Measurements from ENCODE around the gene SLC10A1.
"Not testable (repeated sequence)": the region's sequence is repeated elsewhere in the genome, so short reads cannot be mapped to it uniquely, and the experiment has no call there.

SLC10A1 gene

DNA sequence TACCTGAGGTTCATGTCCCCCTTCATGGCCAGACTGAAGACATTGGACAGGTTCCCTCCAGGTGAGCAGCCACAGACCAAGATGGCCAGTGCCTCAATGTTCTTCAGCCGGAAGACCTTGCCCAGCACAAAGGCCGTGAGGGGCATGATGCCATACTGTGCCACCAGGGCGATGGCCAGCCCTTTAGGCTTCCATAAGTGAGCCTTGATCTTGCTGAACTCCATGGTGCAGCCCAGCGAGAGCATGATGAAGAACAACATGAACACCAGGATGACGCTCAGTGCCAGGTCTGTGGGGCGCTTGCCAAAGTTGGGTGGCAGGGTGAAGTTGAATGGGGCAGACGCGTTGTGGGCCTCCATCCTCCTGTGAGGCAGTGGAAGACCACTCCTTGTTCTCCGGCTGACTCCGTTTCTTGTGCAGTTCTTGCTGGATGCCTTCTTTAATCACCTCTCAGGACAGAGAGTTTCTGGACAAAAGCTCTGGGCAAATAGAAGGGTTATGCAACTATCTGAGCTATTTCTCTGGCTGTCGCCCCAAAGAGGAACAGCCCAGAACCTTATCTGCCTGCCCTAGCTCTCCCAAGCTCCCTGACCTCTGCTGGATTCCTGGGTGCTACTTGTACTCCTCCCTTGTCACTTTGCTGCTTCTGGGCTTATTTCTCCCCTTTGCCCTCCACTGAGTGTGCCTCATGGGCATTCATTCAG, at the start of gene SLC10A1:
SLC10A1 (minus strand) TSS at position 445 of the 704 bp plus-strand sequence; CDS start at position 359, 86 bp downstream.
- no peak for DNase-seq

DNA sequence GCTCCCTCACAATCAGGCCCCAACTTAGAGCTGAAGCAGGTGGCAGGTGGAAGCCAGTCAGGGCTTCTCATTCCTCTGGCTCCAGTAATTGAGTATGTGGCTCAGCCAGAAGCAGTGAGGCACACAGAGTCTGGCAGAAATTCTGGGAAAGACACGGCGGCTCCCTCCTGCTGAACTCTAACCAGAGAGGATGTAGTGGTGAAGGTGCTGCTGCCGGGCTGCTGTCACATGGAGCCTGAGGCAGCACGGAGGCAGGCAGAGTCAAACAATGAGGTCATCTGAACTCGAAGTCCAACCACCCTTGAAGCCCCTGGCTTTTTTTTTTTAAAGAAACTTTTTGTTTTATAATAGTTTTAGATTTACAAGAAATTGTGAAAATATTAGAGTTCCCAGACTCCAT, 48.7 kb upstream of the SLC10A1 start:
- DNase-seq: no peak

DNA sequence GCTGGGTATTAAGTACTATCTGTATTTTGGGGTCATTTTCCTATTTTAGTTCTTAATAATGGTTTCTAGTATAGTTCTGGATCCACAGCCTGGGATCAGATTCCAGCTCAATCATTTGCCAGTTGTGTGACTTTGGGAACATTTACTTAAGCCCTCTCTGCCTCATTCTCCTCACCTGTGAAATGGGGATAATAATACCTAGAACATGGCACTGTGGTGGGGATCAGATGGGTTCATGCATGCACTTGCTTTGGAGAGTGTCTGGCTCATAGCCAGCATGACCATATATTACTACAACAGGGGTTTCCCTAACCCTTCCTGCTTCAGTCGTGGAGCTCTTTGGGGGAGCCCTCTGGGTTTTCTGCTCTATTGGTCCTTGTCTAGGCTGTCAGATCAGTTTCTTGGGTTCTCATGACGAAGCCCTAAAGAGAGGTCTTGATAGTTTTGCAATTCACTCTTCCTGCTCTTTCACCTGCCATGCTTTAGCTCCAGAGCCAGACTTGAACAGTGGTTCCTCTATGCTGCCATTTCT, 48.1 kb upstream of the SLC10A1 start:
- no peak for DNase-seq

DNA sequence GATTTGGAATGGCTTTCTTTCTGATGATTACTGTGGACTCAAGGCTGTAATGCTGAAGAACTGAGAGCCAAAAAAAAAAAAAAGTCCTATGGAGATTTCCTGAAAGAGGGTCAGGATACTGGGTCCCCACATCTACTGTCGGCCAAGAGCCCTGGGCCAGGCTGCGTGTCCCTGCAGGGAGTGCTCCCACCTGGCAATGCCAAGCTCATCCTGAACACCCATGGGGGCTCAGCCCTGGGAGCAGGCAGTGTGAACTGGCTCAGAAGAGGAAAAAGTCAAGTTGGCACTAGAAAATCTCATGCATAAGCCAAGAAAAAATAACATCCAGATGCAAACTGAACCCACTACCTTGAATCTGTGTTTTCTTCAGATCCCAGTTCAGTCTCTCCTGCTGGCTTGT, 47.1 kb upstream of the SLC10A1 start:
- no peak for DNase-seq

DNA sequence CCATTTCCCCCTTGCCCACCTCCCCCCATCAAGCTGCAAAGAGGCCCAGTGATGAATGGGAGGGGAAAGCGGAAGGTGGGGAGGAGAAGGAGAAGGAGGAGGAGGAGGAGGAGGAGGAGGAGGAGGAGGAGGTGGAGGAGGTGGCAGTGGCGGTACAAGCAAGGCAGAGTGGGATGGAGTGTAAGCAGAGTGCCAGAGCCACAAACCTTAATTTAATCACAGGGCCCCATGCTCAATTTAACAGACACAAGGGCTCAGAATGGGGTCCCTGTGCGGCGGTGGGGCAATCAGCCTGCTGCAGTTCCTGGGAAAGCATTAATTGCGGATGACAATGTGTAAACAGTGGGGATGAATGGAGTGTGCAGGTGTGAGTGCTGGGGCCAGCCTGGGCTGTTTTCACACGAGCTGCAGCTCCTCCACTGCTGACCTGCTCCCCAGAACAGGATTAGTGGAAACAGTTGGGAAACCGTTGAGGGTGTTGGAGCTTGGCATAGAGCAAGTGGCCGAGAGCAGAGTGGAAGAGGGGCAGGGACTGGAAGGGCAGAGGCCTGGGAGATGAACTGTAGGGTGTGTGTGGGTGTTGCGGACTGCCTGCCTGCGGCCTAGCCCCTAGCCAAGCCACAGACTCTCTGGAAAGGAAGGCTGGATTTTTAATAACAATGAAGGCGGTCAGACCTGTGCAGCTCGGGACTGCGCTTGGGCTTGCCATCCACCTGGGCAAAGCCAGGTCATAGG, 45.8 kb upstream of the SLC10A1 start:
- DNase-seq: no peak

DNA sequence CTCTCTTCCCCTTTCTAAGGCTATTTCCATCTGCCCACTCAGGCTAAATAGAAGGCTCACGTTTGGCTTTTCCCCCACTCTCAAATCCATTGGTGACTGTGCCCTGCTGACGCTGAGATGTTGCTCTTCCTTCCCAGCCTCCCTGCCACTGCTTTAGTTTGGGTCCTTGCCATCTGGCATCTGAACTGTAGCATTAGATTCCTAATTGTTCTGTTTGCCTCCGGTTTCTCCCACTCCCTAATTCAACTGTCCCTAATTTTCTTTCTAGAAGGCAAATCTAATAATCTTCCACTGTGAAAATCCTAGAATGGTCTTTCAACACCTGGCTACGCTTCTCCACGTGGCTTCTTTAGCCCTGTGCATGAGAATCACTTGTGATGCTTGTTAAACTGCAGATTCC, 44.6 kb upstream of the SLC10A1 start:
- no peak for DNase-seq

DNA sequence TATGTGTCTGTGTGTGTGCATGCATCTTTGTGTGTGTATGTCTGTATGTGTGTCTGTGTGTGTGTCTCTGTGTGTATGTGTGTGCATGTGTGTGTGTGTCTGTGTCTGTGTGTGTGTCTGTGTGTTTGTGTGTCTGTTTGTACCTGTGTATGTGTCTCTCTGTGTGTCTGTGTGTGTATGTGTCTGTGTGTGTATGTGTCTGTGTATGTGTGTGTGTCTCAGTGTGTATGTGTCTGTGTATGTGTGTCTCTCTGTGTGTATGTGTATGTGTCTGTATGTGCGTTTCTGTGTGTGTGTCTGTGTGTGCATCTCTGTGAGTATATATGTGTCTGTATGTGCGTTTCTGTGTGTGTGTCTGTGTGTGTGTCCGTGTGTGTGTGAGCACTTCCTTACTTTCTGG, 42.6 kb upstream of the SLC10A1 start:
- no peak for DNase-seq

DNA sequence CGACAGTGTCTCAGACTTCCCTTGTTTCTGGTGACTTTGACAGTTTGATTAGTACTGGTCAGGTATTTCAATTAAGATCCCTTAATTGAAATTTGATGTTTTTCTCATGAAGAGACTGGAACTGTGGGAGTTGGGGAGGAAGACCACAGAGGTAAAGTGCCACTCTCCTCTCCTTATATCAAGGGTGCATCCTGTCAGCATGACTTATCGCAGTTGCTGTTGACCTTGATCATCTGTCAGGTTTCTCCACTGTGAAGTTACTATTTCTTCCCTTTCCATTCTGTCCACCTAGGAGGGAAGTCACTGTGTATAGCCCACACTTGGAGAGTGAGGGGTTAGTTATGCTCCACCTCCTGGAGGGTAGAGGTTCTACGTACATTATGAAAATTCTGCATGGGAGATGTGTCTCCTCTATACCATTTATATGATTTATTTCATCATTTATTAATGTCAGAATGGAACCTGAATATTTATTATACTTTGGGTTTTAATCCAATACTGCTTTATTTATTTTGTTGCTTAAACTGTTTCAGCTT, 41.9 kb upstream of the SLC10A1 start:
- no peak for DNase-seq

DNA sequence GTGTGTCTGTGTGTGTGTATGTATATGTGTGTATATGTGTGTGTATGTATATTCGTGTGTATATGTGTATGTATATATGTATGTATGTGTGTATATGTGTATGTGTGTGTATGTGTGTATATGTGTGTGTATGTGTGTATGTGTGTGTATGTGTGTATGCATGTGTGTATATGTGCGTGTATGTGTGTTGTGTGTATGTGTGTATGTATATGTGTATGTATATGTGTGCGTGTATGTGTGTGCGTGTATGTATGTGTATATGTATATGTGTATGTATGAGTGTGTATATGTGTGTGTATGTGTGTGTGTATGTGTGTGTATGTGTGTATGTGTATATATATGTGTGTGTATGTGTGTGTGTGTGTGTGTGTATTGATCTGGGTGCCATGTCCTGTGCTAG, 31.8 kb upstream of the SLC10A1 start:
- DNase-seq: no peak

DNA sequence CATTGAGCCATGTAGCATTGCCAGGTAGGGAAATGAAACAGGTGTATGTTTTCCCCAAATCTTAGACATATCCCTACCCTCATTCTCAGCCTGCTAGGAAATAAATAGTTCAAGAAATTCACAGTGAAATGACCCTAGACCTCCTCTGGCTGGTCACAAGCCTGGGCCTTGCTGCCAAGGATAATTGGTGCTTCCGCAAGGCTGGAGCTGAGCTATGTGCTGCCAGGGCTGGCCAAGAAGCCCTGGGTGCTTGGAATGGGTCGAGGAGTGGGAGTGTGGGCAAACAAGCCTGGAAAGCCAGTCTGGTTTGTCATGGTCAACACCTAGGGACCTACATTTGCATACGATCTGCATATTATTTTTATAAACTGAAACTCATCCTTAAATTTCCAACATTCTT, 31.3 kb upstream of the SLC10A1 start:
- no peak for DNase-seq

DNA sequence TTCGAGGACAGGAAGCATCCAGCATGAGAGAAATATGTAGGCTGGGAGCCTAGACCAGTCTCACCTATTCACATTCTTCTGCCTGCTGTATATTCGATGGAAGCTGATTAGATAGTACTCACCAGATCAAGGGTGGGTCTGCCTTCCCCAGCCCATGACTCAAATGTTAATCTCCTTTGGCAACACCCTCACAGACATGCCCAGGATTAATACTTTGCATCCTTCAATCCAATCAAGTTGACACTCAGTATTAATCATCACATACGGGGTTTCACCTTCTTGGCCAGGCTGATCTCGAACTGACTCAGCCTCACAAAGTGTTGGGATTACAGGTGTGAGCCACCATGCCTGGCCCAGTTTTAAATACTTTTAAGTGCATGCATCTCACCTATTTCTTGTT, 30.5 kb upstream of the SLC10A1 start:
- DNase-seq: no peak

DNA sequence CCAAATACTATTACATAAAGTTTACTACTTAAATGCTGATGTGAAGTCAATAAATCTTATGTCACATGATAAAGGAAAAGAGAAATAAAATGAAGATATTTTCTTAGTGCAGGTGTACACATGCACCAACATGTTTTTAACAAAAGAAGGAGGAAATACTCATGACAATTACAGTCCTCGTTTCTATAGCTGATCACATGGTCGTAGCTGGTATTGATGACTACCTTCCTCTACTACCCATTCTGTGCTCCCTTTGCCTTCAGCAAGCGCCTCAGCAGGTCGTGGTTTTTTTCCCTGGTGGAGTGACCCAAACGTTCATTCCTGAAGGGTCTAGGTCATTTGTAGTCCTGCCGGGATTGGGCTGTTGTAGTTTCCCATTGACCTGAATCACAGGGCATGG, 25.4 kb upstream of the SLC10A1 start:
- no peak for DNase-seq

DNA sequence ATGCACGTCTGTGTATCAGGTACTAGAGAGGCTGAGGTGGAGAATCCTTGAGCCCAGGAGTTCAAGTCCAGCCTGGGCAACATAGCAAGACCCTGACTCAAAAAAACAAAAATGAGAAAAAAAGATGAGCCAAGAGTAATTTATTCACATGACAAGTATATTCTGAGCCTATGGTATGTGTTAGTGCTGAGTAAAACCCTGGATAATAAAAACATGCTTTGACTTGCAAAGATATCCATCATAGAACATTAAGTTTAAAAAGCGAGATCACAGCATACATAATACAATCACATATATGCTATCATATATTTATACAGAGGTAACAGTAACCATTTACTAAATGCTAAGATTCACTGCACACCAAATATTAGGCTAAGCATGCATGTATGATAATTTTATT, 23.9 kb upstream of the SLC10A1 start:
- no peak for DNase-seq

DNA sequence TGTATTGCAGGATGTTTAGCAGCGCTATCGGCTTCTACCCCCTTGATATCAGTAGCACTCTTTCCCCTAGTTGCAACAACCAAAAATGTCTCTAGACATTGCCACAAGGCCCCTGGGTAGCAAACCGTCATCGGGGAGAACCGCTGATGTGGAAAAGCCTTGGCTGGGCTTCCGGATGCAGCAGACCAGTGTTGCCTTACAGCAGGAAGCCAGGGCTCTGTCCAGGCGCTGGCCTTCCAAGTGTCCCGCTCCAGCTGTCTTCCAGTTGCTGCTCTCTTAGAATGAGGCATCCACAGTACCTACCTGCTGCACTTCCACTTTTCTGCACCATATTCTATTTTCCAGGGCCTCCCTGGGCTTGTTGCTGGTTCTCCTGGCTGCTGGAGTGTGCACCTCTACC, 22.6 kb upstream of the SLC10A1 start:
- DNase-seq: no peak

DNA sequence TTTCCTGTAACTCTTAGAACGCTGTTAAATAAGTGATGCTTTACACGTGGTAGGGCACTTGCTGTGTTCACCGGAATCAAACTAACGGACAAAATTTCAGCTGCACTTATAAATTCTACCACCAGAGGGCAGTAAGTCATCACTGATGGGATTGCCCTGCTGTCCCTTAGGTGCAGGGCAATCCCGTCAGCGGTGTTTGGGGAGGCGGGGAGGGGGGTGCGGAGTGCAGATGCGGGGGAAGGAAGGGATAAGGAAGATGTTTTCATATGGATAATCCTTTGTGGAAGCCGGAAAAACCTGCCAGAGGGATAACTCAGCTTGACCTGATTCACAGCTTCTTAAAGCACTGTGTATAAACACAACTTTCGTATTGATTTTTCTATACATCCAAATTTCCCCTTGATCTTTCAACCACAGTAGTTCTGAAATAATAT, 21.7 kb upstream of the SLC10A1 start:
- peak; percentile 51 for DNase-seq

DNA sequence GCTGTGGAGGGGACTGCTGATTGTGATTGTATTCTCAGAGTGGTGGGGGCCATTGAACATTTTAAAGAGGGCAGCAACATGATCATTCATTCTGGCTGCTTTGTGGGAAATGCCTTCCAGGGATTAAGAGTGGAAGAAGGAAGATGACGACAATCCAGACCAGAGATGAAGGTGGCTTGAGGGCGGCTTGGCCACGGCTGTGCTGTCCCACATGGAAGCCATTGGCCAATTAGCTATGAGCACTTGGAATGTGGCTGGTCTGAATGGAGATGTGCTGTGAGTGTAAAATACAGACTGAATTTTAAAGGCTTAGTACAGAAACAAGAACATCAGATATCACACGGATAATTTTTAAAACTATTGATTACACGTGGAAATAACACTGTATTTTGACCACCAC, 19.2 kb upstream of the SLC10A1 start:
- no peak for DNase-seq

DNA sequence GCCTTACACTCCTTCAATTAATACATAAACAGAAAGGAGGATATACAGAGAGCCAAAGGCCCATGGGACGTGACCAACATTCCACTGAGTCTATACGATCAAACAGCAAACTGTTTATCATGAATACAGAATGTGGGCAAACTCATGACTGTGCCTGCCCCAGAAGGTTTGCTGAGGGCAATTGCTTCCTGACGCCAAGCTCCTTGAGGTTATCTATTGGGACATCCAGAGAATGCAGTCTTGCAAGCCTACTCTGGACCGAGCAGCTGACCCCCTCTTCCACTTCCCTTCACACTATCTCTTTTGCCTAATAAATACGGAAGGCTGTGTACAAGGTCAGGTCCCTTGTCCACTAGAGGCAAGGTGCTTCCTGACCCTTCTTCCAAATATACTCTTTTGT, 18.5 kb upstream of the SLC10A1 start:
- no peak for DNase-seq

DNA sequence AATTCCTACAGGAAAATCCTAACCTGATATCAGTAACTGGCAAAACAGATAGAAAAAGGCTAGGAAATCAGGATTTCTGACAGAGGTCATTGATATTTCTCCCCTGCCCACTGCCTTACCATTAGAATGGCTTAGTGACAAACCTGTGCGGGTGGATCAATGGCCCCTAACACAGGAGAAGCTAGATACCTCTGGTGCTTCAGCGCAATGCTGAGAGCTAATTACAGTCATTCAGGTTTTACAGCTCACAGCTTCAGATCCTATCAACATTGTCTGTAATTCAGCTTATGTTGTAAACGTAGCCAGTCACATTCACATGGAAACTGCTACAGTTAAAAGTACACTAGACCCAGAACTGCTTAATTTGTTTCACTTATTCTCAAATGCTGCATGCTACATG, 17.4 kb upstream of the SLC10A1 start:
- no peak for DNase-seq

DNA sequence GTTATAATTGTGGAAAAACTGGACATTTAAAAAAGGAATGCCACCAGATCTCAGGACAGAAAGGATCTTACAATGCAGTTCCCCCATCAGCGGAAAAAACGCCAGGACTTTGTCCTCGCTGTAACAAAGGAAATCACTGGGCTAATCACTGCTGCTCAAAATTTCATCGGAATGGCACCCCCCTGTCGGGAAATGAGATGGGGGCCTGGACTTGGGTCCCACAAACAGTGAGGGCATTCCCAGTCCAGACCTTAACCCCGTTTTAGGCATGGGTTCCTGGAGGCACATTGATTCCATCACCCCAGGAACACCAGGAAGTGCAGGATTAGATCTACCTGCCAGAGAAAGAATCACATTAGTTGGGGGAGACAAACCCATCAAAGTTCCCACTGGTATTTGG, 16.3 kb upstream of the SLC10A1 start:
- not testable (repeated sequence) for DNase-seq

DNA sequence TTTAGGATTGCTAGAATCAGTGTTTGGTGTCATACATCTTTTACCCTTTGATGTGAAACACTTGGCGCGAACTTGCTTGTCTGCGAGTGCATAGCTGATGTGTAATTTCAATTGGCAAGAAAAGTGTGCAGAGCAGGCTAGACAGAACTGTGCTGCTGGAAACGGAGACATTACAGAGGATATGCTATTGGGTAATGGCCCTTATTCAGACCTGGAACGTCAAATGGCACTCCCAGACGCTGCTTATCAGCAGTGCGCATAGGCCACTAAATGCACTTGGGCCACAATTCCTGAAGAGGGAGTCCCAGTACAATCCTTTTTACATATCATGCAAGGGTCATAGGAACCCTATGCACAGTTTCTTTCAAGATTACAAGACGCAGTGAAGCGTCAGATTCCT, 15.7 kb upstream of the SLC10A1 start:
- no peak for DNase-seq

DNA sequence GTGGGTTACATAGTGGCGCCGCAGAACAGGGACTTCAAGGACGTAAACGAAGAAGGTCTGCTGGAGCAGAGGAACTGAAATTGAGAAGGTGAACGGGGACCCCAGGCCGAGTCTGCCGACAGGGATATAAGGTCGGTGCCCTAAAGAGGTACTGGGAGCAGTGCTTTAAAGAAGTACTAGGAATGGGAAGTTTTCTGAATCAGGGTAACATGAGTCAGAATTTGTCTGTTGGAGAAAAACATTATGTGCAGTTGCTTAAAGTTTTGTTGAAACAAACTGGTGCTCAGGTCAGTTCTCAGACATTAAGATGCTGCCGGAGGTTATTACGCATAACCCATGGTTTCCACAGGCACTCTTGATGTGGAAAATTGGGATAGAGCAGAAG, 14.8 kb upstream of the SLC10A1 start:
- no peak for DNase-seq

DNA sequence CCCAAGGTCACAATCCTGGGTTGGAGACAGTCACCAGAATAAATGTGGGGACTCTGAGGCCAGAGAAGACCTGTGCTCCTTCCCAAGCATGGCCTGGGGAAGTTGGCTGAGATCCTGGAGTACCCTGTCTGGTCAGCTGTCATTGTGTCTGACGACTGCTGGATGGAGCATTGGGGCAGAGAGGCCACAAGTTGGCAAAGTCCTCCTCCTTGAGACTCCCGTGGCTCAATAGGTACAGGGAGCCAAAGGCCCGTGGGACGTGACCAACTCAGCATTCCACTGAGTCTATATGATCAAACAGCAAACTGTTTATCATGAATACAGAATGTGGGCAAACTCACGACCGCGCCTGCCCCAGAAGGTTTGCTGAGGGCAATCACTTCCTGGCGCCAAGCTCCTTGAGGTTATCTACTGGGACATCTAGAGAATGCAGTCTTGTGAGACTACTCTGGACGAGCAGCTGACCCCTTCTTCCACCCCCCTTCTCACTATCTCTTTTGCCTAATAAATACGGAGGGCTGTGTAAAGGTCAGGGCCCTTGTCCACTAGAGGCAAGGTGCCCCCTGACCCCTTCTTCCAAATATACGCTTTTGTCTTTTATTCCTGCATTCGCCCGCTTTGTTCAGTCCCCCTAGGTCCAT, 14.3 kb upstream of the SLC10A1 start:
- DNase-seq: no peak

DNA sequence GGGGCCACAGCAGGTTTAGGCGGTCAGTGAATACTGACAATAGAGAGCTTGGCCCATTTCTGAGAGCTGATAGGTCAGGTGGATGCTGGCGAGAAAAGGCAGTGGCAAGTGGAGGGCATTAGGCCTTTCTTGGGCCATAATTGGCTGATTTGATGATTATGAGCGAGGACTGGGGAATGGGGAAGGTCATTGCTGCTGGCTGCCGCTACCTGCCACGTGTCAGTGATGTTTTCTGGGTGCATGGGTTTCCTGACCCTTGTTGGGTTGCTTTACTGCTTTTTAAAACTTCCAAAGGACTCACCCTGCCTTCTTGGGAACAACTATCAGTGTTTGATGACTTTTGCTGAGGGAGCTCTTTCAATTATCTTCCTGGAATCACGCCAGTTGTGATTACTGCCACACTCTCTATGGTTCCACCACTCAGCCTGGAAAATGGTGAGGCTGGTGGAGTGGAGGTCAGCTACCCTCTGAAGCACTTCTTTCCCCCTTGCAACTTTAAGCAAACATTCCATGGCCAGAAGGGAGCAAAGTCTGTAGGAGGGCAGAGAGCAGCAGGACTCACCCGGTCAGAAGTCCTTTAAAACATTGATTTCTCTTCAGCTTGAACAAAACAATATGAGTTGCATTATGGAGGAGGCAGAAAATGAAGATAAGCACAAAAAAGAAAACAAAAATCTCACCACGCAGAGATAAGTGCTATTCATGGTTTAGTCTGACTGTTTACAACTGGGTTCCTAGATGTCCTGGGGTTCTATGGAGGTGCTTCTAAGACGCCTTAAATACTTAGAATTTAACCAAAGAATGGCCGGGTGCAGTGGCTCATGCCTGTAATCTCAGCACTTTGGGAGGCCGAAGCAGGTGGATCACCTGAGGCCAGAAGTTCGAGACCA, 12.1 kb upstream of the SLC10A1 start:
- no peak for DNase-seq
